Left forelimb (tissue), 1 donor: ENCODE measurements around the gene KIF15.

Experiments used
- DNase-seq: peaks from one replicate; pipeline ENCODE4 v3.0.0-alpha.2; 2018; ENCODE audit warnings: low spot score

Gene KIF15

DNA sequence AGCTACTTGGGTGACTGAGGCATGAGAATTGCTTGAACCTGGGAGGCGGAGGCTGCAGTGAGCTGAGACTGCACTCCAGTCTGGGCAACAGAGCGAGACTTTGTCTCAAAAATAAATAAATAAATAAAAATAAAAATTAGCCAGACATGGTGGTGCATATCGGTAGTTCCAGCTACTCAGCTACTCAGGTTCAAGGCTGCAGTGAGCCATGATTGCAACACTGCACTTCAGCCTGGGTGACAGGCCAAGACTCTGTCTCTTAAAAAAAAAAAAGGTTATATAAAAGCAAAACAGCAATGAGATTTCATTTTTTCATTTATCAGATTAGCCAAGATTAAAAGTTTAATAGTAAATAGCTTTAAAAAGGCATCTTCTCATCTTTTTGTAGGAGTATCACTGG, 115.7 kb downstream of the KIF15 start:
- DNase-seq: no peak

- DNase-seq: no peak
These were observed 118.7 kb downstream of the KIF15 start for GRCh38 chr3:44880284-44880683.

DNA sequence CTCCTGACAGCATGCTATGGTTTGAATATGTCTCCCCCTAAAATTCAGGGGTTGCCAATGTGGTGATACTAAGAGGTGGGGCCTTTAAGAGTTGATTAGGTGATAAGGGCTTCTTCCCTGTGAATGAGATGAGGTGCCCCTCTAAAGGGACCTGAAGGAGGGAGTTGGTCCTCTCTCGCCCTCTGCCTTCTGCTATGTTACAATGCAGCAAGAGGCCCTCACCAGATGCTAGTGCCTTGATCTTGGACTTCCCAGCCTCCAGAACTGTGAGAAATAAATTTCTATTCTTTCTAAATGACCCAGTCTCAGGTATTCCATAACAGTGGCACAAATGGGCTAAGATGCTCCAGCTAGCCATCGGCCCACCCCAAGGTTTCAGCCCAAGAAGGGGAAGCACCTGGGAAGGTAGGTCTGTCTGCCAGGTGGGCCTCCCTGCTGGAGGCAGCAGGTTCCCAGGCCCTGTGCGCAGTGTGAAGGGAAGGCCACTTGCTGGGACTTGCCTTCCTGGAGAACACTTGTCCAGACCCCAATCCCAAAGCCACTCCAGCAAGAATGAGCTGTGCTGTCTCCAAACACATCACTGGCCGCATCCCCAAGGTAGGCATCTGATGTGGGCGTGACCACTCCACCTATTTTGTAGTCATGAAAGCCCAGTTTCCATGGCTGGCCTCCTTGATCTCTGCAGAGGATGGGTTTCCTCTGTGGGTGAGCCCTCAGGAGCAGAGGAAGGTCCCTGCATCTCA, 121.8 kb downstream of the KIF15 start:
- DNase-seq: no peak

GRCh38 chr3:44883999-44884431, 122.4 kb downstream of the KIF15 start:
- DNase-seq: no peak

- no peak for DNase-seq
These were observed 124.0 kb downstream of the KIF15 start for GRCh38 chr3:44885618-44886017.

- DNase-seq: no peak
These were observed 125.0 kb downstream of the KIF15 start for GRCh38 chr3:44886561-44886960.

DNA sequence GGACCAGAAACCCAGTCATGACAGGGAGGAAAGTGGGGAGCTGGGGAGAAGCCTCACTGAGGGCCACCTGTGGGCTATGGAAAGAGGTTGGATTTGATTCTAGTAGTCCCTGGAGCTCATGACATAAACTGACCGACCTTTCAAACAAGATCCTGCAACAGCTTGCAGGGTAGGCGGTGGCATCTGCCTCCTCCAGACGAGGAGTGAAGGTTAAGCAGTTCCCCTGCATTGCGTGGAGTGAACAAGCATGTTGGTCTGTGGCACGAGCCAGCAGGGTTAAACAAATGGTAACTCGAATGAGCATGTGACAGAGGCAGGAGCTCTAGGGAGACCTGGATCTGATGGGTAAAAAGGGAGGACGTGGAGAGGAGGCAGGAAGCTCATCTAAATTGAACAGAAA, 125.5 kb downstream of the KIF15 start:
- no peak for DNase-seq

GRCh38 chr3:44890258-44890657, 128.7 kb downstream of the KIF15 start:
- DNase-seq: no peak

- DNase-seq: no peak
These were observed 129.3 kb downstream of the KIF15 start for GRCh38 chr3:44890852-44891251.

DNA sequence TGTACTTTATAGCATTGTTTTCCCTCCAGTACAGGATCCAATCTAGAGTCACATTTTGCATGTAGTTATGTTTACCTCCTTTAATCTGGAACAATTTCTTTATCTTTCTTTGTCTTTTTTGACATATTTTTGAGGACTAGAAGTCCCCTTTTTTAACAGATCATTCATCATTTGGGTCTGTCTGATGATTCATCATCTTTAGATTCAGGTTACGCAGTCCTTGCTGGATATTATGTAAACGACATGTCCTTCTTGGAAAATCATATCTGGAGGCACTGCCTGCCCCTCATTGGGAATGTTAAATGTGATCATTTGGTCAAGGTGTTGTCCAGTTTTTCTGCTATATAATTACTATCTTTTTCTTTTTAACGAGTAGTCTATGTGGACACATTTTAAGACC, 131.1 kb downstream of the KIF15 start:
- DNase-seq: no peak

DNA sequence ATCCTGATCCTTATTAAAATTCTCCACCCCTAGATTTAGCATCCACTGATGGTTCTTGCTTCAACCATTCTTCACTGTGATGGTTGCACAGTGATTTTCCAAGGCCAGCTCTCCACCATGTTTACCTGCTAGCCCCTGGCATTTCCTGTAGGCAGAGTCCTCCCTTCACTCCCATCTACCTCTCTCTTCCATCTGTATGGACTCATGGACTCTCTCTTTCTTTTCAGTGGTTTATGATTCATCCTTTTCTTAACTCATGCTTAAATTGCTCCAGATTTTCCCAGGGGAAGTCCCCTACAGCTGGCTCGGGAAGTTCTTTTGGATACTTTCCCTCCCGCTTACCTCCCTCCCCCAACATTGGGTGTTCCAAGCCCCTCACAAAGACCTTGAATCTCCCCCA, 131.5 kb downstream of the KIF15 start:
- DNase-seq: no peak

GRCh38 chr3:44894485-44894884, 132.9 kb downstream of the KIF15 start:
- no peak for DNase-seq

- DNase-seq: no peak
These were observed 134.8 kb downstream of the KIF15 start for GRCh38 chr3:44896440-44896839.

- no peak for DNase-seq
These were observed 138.2 kb downstream of the KIF15 start for GRCh38 chr3:44899683-44900367.

DNA sequence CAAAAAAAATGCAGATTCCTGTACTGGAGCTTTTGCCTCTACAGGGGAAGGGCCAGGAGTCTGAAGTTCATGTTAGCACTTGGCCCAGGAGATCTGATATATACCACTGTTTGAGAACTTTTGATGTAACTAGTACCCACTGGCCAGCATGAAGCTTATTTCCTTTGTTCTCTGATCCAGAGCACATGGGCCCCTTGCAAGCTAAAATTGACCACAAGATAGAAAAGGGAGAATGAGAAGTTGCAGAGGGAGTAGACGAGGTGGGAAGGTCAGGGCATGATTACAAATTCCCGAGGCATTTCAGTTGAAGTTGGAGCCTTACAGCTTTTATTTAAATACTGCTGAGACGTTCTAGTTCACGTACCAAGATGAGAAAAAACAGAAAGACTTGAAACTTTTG, 141.0 kb downstream of the KIF15 start:
- no peak for DNase-seq
